B cell (primary cell): ENCODE results near the gene PPP1R26. TPM values are rescaled to one million over a fixed set of nuclear protein-coding genes. Genes with fewer than 3 reads are reported as not detected.

Source experiments
- ATAC-seq: fragments of 200-7000 bp; cut with Tn5 transposase; one replicate; pipeline ENCODE4 v1.10.0; 2021; ENCODE audit warnings: low read depth, mild to moderate bottlenecking, moderate number of reproducible peaks, moderate library complexity
- CTCF ChIA-PET: fragments of 350-600 bp; sonication (Branson Sonifier 250); formaldehyde crosslinking; loops from one replicate; lab custom pipeline; 2021; ENCODE audit warnings: antibody characterized with exemption, inconsistent platforms; lab: Charles Lee
- POLR2A ChIA-PET: fragments of 350-600 bp; sonication (Branson Sonifier 250); formaldehyde crosslinking; loops from one replicate; lab custom pipeline; 2021; ENCODE audit warnings: antibody characterized with exemption; lab: Charles Lee
- DNase-seq: peaks from one replicate; pipeline ENCODE4 v3.0.0; 2013
- H2AFZ ChIP-seq: 2 replicates; pipeline ENCODE4 v1.6.1; 2012; ENCODE audit warnings: mild to moderate bottlenecking, low read depth, low read length; ENCODE audit not compliant: insufficient read depth, poor library complexity, severe bottlenecking
- H3K27ac ChIP-seq, 2 donors: 1 replicate in 1 of 2; 2 replicates in 1 of 2; pipeline ENCODE4 v1.5.1; 2012 to 2013; ENCODE audit warnings: low read length in 2 of 2, mild to moderate bottlenecking in 2 of 2, moderate library complexity in 1 of 2
- H3K27me3 ChIP-seq, 4 experiments: fragments of 200-600 bp in 1 of 4; sonication (generic) in 1 of 4; replicated peaks in 1 of 4; 1 replicate in 2 of 4; 2 replicates in 2 of 4; pipeline versions ENCODE4 v1.6.1 to v1.7.0; 2013 to 2016; ENCODE audit warnings: low read length in 3 of 4, mild to moderate bottlenecking in 2 of 4, mixed read lengths in 1 of 4, moderate library complexity in 1 of 4; ENCODE audit not compliant: insufficient read depth in 4 of 4, control insufficient read depth in 3 of 4; ENCODE audit errors: control extremely low read depth in 1 of 4
- H3K36me3 ChIP-seq, 2 experiments: replicated peaks in 1 of 2; 1 replicate in 1 of 2; 2 replicates in 1 of 2; pipeline versions ENCODE4 v1.6.1 to v1.7.1; 2013; ENCODE audit warnings: low read length in 1 of 2; ENCODE audit not compliant: insufficient read depth in 2 of 2, control insufficient read depth in 1 of 2; ENCODE audit errors: control extremely low read depth in 1 of 2, extremely low read depth in 1 of 2
- H3K4me1 ChIP-seq, 2 donors: fragments of 200-600 bp in 1 of 2; sonication (generic) in 1 of 2; 1 replicate in 1 of 2; 2 replicates in 1 of 2; pipeline versions ENCODE4 v1.5.1 to v1.6.1; 2013 to 2017; ENCODE audit warnings: low read length in 2 of 2; ENCODE audit not compliant: control insufficient read depth in 2 of 2, insufficient read depth in 2 of 2
- H3K4me2 ChIP-seq: replicated peaks from 2 replicates; pipeline ENCODE3; 2012; ENCODE audit warnings: mild to moderate bottlenecking, low read depth, low read length; ENCODE audit not compliant: poor library complexity, severe bottlenecking
- H3K4me3 ChIP-seq, 5 experiments: fragments of 200-600 bp in 1 of 5; sonication (generic) in 1 of 5; 1 replicate in 3 of 5; 2 replicates in 2 of 5; pipeline versions ENCODE4 v1.5.1 to v1.7.0; 2011 to 2016; ENCODE audit warnings: low read length in 4 of 5, mild to moderate bottlenecking in 4 of 5, low read depth in 2 of 5, control low read depth in 1 of 5, moderate library complexity in 1 of 5; ENCODE audit not compliant: insufficient read depth in 1 of 5; ENCODE audit errors: control extremely low read depth in 1 of 5, extremely low read depth in 1 of 5
- H3K79me2 ChIP-seq: fragments of 200-600 bp; sonication (generic); one replicate; pipeline ENCODE4 v1.6.0; 2016; ENCODE audit warnings: low read length; ENCODE audit not compliant: control insufficient read depth, insufficient read depth
- H3K9ac ChIP-seq: fragments of 200-600 bp; sonication (generic); 2 replicates; pipeline ENCODE4 v1.6.1; 2017; ENCODE audit warnings: mild to moderate bottlenecking, low read length, moderate library complexity
- H3K9me3 ChIP-seq, 3 donors: one replicate each; pipeline versions ENCODE4 v1.6.1 to v1.7.1; 2013; ENCODE audit warnings: low read length in 2 of 3; ENCODE audit not compliant: control insufficient read depth in 2 of 3, insufficient read depth in 1 of 3; ENCODE audit errors: control extremely low read depth in 1 of 3
- H4K20me1 ChIP-seq: 2 replicates; pipeline ENCODE4 v1.6.0; 2012; ENCODE audit warnings: mild to moderate bottlenecking, low read length; ENCODE audit not compliant: insufficient read depth, control insufficient read depth, poor library complexity, severe bottlenecking
- H3K27ac Mint-ChIP-seq: one replicate; pipeline ENCODE4 v1.8.0; 2021; ENCODE audit warnings: mixed read lengths
- H3K27me3 Mint-ChIP-seq: one replicate; pipeline ENCODE4 v1.8.0; 2021; ENCODE audit warnings: mixed read lengths
- H3K4me1 Mint-ChIP-seq: one replicate; pipeline ENCODE4 v1.8.0; 2021; ENCODE audit warnings: mixed read lengths
- H3K4me3 Mint-ChIP-seq: one replicate; pipeline ENCODE4 v1.8.0; 2021; ENCODE audit warnings: mixed read lengths
- H3K9me3 Mint-ChIP-seq: one replicate; pipeline ENCODE4 v1.8.0; 2022; ENCODE audit warnings: mixed read lengths; ENCODE audit not compliant: insufficient read depth
- EZH2 ChIP-seq: IDR thresholded peaks from 2 replicates; pipeline ENCODE4 v1.6.1; 2012; ENCODE audit warnings: borderline replicate concordance, low read depth, mild to moderate bottlenecking, moderate library complexity, low read length; ENCODE audit not compliant: insufficient read depth, poor library complexity, severe bottlenecking
- WGBS: methylation state at CpG from one replicate; pipeline ENCODE4 v1.1.5; 2013; ENCODE audit warnings: missing lambda C conversion rate; ENCODE audit not compliant: insufficient coverage; 5-methylcytosine and 5-hydroxymethylcytosine counted together
- intact Hi-C: fragments of 100-400 bp; cut with micrococcal nuclease; formaldehyde crosslinking; loops from one replicate; pipeline ENCODE4 v1.10.0; 2022
- polyA plus RNA-seq: library from polyadenylated mRNA; depleted of rRNA; stranded (reverse); fragments of >200 nt; gene quantifications from 2 replicates; pipeline ENCODE4 v1.2.3, GENCODE V29; 2012
- total RNA-seq, 2 donors: library from RNA; stranded (reverse); fragments of 120-200 nt in 1 of 2; gene quantifications; 1 replicate in 1 of 2; 2 replicates in 1 of 2; pipeline versions ENCODE4 v1.2.3 to v1.2.4, GENCODE V29; 2013 to 2022
- TF ChIP-seq, protein P1 (sequence below): fragments of 200-600 bp; IDR thresholded peaks from one replicate; pipeline ENCODE4 v1.8.0; 2022; ENCODE audit warnings: antibody characterized with exemption, mild to moderate bottlenecking

Gene PPP1R26
- total and polyA plus RNA-seq, 2 donors (not counting 1 experiment from before 2014, with no cell fraction given): 1.9 to 7.8 TPM

DNA sequence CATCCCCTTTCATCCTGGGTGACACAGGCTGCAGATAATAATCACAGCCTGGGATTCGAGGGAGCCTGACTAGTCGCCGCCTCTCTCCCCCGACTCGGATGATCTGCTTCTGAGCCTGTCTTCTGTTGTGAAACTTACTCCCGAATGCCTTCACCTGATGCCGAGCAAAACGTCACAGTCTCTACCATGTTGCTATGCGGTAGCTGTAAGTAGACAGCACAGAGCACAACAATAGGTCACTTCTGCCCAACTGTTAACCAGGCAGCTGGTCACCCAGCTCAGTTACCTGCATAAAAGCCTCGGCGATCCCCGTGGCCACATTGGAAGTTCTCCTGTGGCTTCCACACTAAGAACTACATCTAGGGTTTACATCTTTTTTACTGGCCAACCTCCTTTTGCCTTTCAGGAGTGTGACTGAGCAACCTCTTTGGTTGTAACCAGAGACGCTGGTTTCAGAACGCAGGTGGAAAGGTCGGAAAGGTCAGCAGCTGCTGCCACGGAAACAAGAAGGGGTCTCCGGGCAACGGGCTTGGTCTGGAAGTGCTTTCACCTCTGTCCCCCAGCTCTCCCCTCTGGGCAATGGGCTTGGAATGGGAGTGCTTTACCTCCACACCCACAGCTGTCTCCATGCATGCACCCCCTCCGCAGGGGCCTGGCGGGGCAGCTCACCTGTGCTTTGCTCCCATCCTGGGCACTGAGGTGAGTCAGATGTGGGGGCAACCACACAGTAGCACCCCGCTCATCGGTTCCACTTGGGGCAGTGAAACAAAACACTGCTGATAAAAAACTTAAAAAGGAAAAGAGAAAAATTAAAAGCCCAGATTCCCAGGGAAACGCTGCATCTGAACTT lies 7.6 kb upstream of the PPP1R26 start:
- Histone ChIP-seq H3K4me2 (no peak overlapping the region), H3K36me3 (no peaks in the 10 kb centered on the region), H3K9me3 (no peaks in the 10 kb centered on the region), H3K27ac (no peak overlapping the region), H3K4me3 (no peak overlapping the region), H4K20me1 (no peaks in the 10 kb centered on the region), H3K79me2 (no peaks in the 10 kb centered on the region), H3K9ac (no peak overlapping the region), H3K4me1 (no peaks in the 10 kb centered on the region), H2AFZ (no peak overlapping the region), H3K27me3 (peaks cover 0 to 7% (median 0%) of the 10 kb centered on the region in 4 experiments)
- no peak overlapping the region for H3K4me3 Mint-ChIP-seq
- H3K4me1 Mint-ChIP-seq: no peaks in the 10 kb centered on the region
- H3K27me3 Mint-ChIP-seq: peaks cover 22% of the 10 kb centered on the region
- no peak overlapping the region for H3K27ac Mint-ChIP-seq
- POLR2A ChIA-PET: no interaction called here
- H3K9me3 Mint-ChIP-seq: no peaks in the 10 kb centered on the region
- no peak for ATAC-seq
- WGBS: 91% methylated on average over 23 of the region's 23 CpGs
- CTCF ChIA-PET: no interaction called here
- no peak for DNase-seq
- TF ChIP-seq EZH2: no peak
- TF ChIP-seq, protein P1, sequence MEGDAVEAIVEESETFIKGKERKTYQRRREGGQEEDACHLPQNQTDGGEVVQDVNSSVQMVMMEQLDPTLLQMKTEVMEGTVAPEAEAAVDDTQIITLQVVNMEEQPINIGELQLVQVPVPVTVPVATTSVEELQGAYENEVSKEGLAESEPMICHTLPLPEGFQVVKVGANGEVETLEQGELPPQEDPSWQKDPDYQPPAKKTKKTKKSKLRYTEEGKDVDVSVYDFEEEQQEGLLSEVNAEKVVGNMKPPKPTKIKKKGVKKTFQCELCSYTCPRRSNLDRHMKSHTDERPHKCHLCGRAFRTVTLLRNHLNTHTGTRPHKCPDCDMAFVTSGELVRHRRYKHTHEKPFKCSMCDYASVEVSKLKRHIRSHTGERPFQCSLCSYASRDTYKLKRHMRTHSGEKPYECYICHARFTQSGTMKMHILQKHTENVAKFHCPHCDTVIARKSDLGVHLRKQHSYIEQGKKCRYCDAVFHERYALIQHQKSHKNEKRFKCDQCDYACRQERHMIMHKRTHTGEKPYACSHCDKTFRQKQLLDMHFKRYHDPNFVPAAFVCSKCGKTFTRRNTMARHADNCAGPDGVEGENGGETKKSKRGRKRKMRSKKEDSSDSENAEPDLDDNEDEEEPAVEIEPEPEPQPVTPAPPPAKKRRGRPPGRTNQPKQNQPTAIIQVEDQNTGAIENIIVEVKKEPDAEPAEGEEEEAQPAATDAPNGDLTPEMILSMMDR: no peak
- intact Hi-C loops: no loop called here

- H3K27me3 Mint-ChIP-seq: peaks cover 13% of the 10 kb centered on the region
- H3K9me3 ChIP-seq: no peaks in the 10 kb centered on the region
- ChIA-PET CTCF (interaction anchor here (1.1 to 1.4 kb wide), 2 partner anchors 26 to 31 kb away, joined by 3 read pairs; no protein-coding TSS in a partner anchor), POLR2A (no interaction called here)
- DNase-seq (no peak), ATAC-seq (no peak)
- intact Hi-C loops: no loop called here
- H3K27me3 ChIP-seq: peaks cover 0 to 11% (median 0%) of the 10 kb centered on the region in 4 experiments
- H3K27ac ChIP-seq: no peak overlapping the region
- no peaks in the 10 kb centered on the region for H3K4me1 ChIP-seq
- H3K4me2 ChIP-seq: no peak overlapping the region
- H4K20me1 ChIP-seq: no peaks in the 10 kb centered on the region
- H3K27ac Mint-ChIP-seq: no peak overlapping the region
- H3K79me2 ChIP-seq: no peaks in the 10 kb centered on the region
- H3K9me3 Mint-ChIP-seq: no peaks in the 10 kb centered on the region
- H3K9ac ChIP-seq: no peak overlapping the region
- H2AFZ ChIP-seq: no peak overlapping the region
- no peak overlapping the region for H3K4me3 Mint-ChIP-seq
- TF ChIP-seq, protein P1: no peak
- TF ChIP-seq EZH2: no peak
- WGBS: 84% methylated on average over 12 of the region's 12 CpGs
- no peaks in the 10 kb centered on the region for H3K36me3 ChIP-seq
- peaks cover 4% of the 10 kb centered on the region for H3K4me1 Mint-ChIP-seq
- H3K4me3 ChIP-seq: no peak overlapping the region
Observed at GRCh38 chr9:135473972-135474543, 5.5 kb upstream of the PPP1R26 start.
